HEK293T (cell line): Measurements from ENCODE around the gene SGMS1.

Source experiments
- ARNT ChIP-seq: fragments of 450-650 bp; IDR thresholded peaks from 2 replicates; pipeline ENCODE4 v1.6.1; 2017; ENCODE audit warnings: mild to moderate bottlenecking
- ELF4 ChIP-seq: fragments of 450-650 bp; IDR thresholded peaks from 2 replicates; pipeline ENCODE4 v1.6.1; 2017; ENCODE audit warnings: antibody characterized with exemption
- FOXA1 ChIP-seq: fragments of 450-650 bp; IDR thresholded peaks from 2 replicates; pipeline ENCODE4 v1.6.1; 2016; ENCODE audit warnings: mild to moderate bottlenecking
- FOXK2 ChIP-seq: fragments of 450-650 bp; IDR thresholded peaks from 2 replicates; pipeline ENCODE4 v1.6.1; 2016; ENCODE audit warnings: mild to moderate bottlenecking
- FOXM1 ChIP-seq: fragments of 450-650 bp; IDR thresholded peaks from 2 replicates; pipeline ENCODE4 v1.6.1; 2017; ENCODE audit warnings: mild to moderate bottlenecking, borderline replicate concordance
- HDGF ChIP-seq: fragments of 450-650 bp; IDR thresholded peaks from 2 replicates; pipeline ENCODE4 v1.6.1; 2017; ENCODE audit warnings: antibody characterized with exemption, borderline replicate concordance
- LEF1 ChIP-seq: fragments of 450-650 bp; IDR thresholded peaks from 2 replicates; pipeline ENCODE4 v1.6.1; 2017; ENCODE audit warnings: mild to moderate bottlenecking, borderline replicate concordance
- NFRKB ChIP-seq: fragments of 450-650 bp; IDR thresholded peaks from 2 replicates; pipeline ENCODE4 v1.6.1; 2016; ENCODE audit warnings: mild to moderate bottlenecking, moderate library complexity
- SP1 ChIP-seq: fragments of 450-650 bp; IDR thresholded peaks from 2 replicates; pipeline ENCODE4 v1.6.1; 2017
- SUZ12 ChIP-seq: fragments of 450-650 bp; IDR thresholded peaks from 2 replicates; pipeline ENCODE4 v1.6.1; 2016; ENCODE audit warnings: mild to moderate bottlenecking
- TARDBP ChIP-seq: fragments of 450-650 bp; IDR thresholded peaks from 2 replicates; pipeline ENCODE4 v1.6.1; 2016

GRCh38 chr10:50636618-50637579, 13.1 kb upstream of the SGMS1 start:
- TF ChIP-seq SP1 (no peak), LEF1 (no peak), SUZ12 (no peak), TARDBP (no peak), FOXA1 (no peak), ARNT (no peak), HDGF (no peak), FOXK2 (no peak), ELF4 (no peak), NFRKB (no peak), FOXM1 (no peak)
